ENCODE data around the gene COL4A1.

Gene COL4A1

GRCh38 chr13:110351636-110352420, 44.9 kb upstream of the COL4A1 start:
- DNase-seq (ENCODE audit: low read depth), result no peak
- no peak for TF ChIP-seq CTCF (IDR thresholded peaks at IDR 0.05; ENCODE audit: control insufficient read depth, extremely low read depth, insufficient read depth)
- no peak overlapping the region for H3K4me3 ChIP-seq (ENCODE audit: low read depth, low read length)

GRCh38 chr13:110350509-110350908, 43.6 kb upstream of the COL4A1 start:
- DNase-seq (ENCODE audit: low read depth), result no peak
- TF ChIP-seq CTCF (IDR thresholded peaks at IDR 0.05; ENCODE audit: control insufficient read depth, extremely low read depth, insufficient read depth), result no peak
- H3K4me3 ChIP-seq (ENCODE audit: low read depth, low read length), result no peak overlapping the region

GRCh38 chr13:110350049-110350448, 43.1 kb upstream of the COL4A1 start:
- no peak for TF ChIP-seq CTCF (IDR thresholded peaks at IDR 0.05; ENCODE audit: control insufficient read depth, extremely low read depth, insufficient read depth)
- no peak for DNase-seq (ENCODE audit: low read depth)
- no peak overlapping the region for H3K4me3 ChIP-seq (ENCODE audit: low read depth, low read length)

GRCh38 chr13:110349239-110349638, 42.3 kb upstream of the COL4A1 start:
- TF ChIP-seq CTCF (IDR thresholded peaks at IDR 0.05; ENCODE audit: control insufficient read depth, extremely low read depth, insufficient read depth), result no peak
- DNase-seq (ENCODE audit: low read depth), result no peak
- no peak overlapping the region for H3K4me3 ChIP-seq (ENCODE audit: low read depth, low read length)

- DNase-seq (ENCODE audit: low read depth), result no peak
- TF ChIP-seq CTCF (IDR thresholded peaks at IDR 0.05; ENCODE audit: control insufficient read depth, extremely low read depth, insufficient read depth), result no peak
- H3K4me3 ChIP-seq (ENCODE audit: low read depth, low read length), result no peak overlapping the region
These were observed 41.5 kb upstream of the COL4A1 start for GRCh38 chr13:110348309-110349105.

- TF ChIP-seq CTCF (IDR thresholded peaks at IDR 0.05; ENCODE audit: control insufficient read depth, extremely low read depth, insufficient read depth), result no peak
- no peak overlapping the region for H3K4me3 ChIP-seq (ENCODE audit: low read depth, low read length)
- no peak for DNase-seq (ENCODE audit: low read depth)
These were observed 40.8 kb upstream of the COL4A1 start for GRCh38 chr13:110347535-110348308.
